ENCODE results near the gene HAND2. TPM values are rescaled to one million over a fixed set of nuclear protein-coding genes. Genes with fewer than 3 reads are reported as not detected.

HAND2 gene
- total RNA-seq, 1 donor: not detected

- Histone ChIP-seq H3K9me3 (ENCODE audit: low read depth, low read length) (no peaks in the 10 kb centered on the region), H3K4me1 (ENCODE audit: insufficient read depth, low read length) (peaks cover 8% of the 10 kb centered on the region), H3K27me3 (ENCODE audit: insufficient read depth, low read length) (peaks cover 88% of the 10 kb centered on the region), H3K4me3 (ENCODE audit: low read length) (no peak overlapping the region)
Measured at GRCh38 chr4:173545440-173545839, 15.4 kb upstream of the HAND2 start.

GRCh38 chr4:173543266-173543665 lies 13.2 kb upstream of the HAND2 start:
- Histone ChIP-seq H3K4me3 (ENCODE audit: low read length) (no peak overlapping the region), H3K9me3 (ENCODE audit: low read depth, low read length) (no peaks in the 10 kb centered on the region), H3K4me1 (ENCODE audit: insufficient read depth, low read length) (peaks cover 18% of the 10 kb centered on the region), H3K27me3 (ENCODE audit: insufficient read depth, low read length) (peaks cover 90% of the 10 kb centered on the region)

- Histone ChIP-seq H3K9me3 (ENCODE audit: low read depth, low read length) (no peaks in the 10 kb centered on the region), H3K4me1 (ENCODE audit: insufficient read depth, low read length) (peaks cover 25% of the 10 kb centered on the region), H3K27me3 (ENCODE audit: insufficient read depth, low read length) (peaks cover 93% of the 10 kb centered on the region), H3K4me3 (ENCODE audit: low read length) (no peak overlapping the region)
Measured at GRCh38 chr4:173539986-173540385, 10.0 kb upstream of the HAND2 start.

- peaks cover 94% of the 10 kb centered on the region for H3K27me3 ChIP-seq (ENCODE audit: insufficient read depth, low read length)
- peaks cover 25% of the 10 kb centered on the region for H3K4me1 ChIP-seq (ENCODE audit: insufficient read depth, low read length)
- H3K9me3 ChIP-seq (ENCODE audit: low read depth, low read length): no peaks in the 10 kb centered on the region
- peak overlapping the region; percentile 5 for H3K4me3 ChIP-seq (ENCODE audit: low read length)
Measured at GRCh38 chr4:173538909-173539445, 8.9 kb upstream of the HAND2 start.

- Histone ChIP-seq H3K27me3 (ENCODE audit: insufficient read depth, low read length) (peaks cover 95% of the 10 kb centered on the region), H3K9me3 (ENCODE audit: low read depth, low read length) (no peaks in the 10 kb centered on the region), H3K4me1 (ENCODE audit: insufficient read depth, low read length) (peaks cover 25% of the 10 kb centered on the region), H3K4me3 (ENCODE audit: low read length) (peak overlapping the region; percentile 5)
Measured at GRCh38 chr4:173538148-173538908, 8.3 kb upstream of the HAND2 start.

- peaks cover 25% of the 10 kb centered on the region for H3K4me1 ChIP-seq (ENCODE audit: insufficient read depth, low read length)
- no peaks in the 10 kb centered on the region for H3K9me3 ChIP-seq (ENCODE audit: low read depth, low read length)
- H3K27me3 ChIP-seq (ENCODE audit: insufficient read depth, low read length): peaks cover 96% of the 10 kb centered on the region
- H3K4me3 ChIP-seq (ENCODE audit: low read length): peak overlapping the region; percentile 5
Measured at GRCh38 chr4:173537613-173538147, 7.7 kb upstream of the HAND2 start.

- H3K27me3 ChIP-seq (ENCODE audit: insufficient read depth, low read length): peaks cover 99% of the 10 kb centered on the region
- no peaks in the 10 kb centered on the region for H3K9me3 ChIP-seq (ENCODE audit: low read depth, low read length)
- H3K4me3 ChIP-seq (ENCODE audit: low read length): no peak overlapping the region
- peaks cover 25% of the 10 kb centered on the region for H3K4me1 ChIP-seq (ENCODE audit: insufficient read depth, low read length)
Measured at GRCh38 chr4:173536808-173537429, 6.9 kb upstream of the HAND2 start.

GRCh38 chr4:173535957-173536356 lies 5.9 kb upstream of the HAND2 start:
- Histone ChIP-seq H3K4me1 (ENCODE audit: insufficient read depth, low read length) (peaks cover 25% of the 10 kb centered on the region), H3K27me3 (ENCODE audit: insufficient read depth, low read length) (peaks cover 99% of the 10 kb centered on the region), H3K4me3 (ENCODE audit: low read length) (no peak overlapping the region), H3K9me3 (ENCODE audit: low read depth, low read length) (no peaks in the 10 kb centered on the region)

GRCh38 chr4:173535165-173535902 lies 5.3 kb upstream of the HAND2 start:
- Histone ChIP-seq H3K4me1 (ENCODE audit: insufficient read depth, low read length) (peaks cover 25% of the 10 kb centered on the region), H3K4me3 (ENCODE audit: low read length) (no peak overlapping the region), H3K27me3 (ENCODE audit: insufficient read depth, low read length) (peaks cover 99% of the 10 kb centered on the region), H3K9me3 (ENCODE audit: low read depth, low read length) (no peaks in the 10 kb centered on the region)

- no peaks in the 10 kb centered on the region for H3K9me3 ChIP-seq (ENCODE audit: low read depth, low read length)
Measured at GRCh38 chr4:173534434-173534833, 4.4 kb upstream of the HAND2 start.

GRCh38 chr4:173532725-173533511 lies 2.9 kb upstream of the HAND2 start:
- H3K4me1 ChIP-seq (ENCODE audit: insufficient read depth, low read length): peaks cover 21% of the 10 kb centered on the region
- peaks cover 95% of the 10 kb centered on the region for H3K27me3 ChIP-seq (ENCODE audit: insufficient read depth, low read length)
- no peaks in the 10 kb centered on the region for H3K9me3 ChIP-seq (ENCODE audit: low read depth, low read length)
- no peak overlapping the region for H3K4me3 ChIP-seq (ENCODE audit: low read length)

More at GRCh38 chr4:173534434-173534833, 4.4 kb upstream of the HAND2 start:
- peaks cover 99% of the 10 kb centered on the region for H3K27me3 ChIP-seq (ENCODE audit: insufficient read depth, low read length)
- H3K4me1 ChIP-seq (ENCODE audit: insufficient read depth, low read length): peaks cover 32% of the 10 kb centered on the region
- H3K4me3 ChIP-seq (ENCODE audit: low read length): no peak overlapping the region

- no peak overlapping the region for H3K4me3 ChIP-seq (ENCODE audit: low read length)
- no peaks in the 10 kb centered on the region for H3K9me3 ChIP-seq (ENCODE audit: low read depth, low read length)
- H3K27me3 ChIP-seq (ENCODE audit: insufficient read depth, low read length): peaks cover 95% of the 10 kb centered on the region
- H3K4me1 ChIP-seq (ENCODE audit: insufficient read depth, low read length): peaks cover 10% of the 10 kb centered on the region
Measured at GRCh38 chr4:173531086-173531965, 1.3 kb upstream of the HAND2 start.

- Histone ChIP-seq H3K9me3 (ENCODE audit: low read depth, low read length) (no peaks in the 10 kb centered on the region), H3K27me3 (ENCODE audit: insufficient read depth, low read length) (peaks cover 95% of the 10 kb centered on the region), H3K4me3 (ENCODE audit: low read length) (no peak overlapping the region), H3K4me1 (ENCODE audit: insufficient read depth, low read length) (peaks cover 10% of the 10 kb centered on the region)
Measured at GRCh38 chr4:173530326-173531085, 477 bp upstream of the HAND2 start.
